ENCODE data around the gene SH2D3C.
A peak's percentile ranks its signal among the peaks of the same experiment; 100 is the strongest.

SH2D3C gene

GRCh38 chr9:127714951-127715469 lies 63.5 kb downstream of the SH2D3C start:
- no peak for DNase-seq

- DNase-seq, result no peak
These were observed 64.3 kb downstream of the SH2D3C start for GRCh38 chr9:127714020-127714750.

DNA sequence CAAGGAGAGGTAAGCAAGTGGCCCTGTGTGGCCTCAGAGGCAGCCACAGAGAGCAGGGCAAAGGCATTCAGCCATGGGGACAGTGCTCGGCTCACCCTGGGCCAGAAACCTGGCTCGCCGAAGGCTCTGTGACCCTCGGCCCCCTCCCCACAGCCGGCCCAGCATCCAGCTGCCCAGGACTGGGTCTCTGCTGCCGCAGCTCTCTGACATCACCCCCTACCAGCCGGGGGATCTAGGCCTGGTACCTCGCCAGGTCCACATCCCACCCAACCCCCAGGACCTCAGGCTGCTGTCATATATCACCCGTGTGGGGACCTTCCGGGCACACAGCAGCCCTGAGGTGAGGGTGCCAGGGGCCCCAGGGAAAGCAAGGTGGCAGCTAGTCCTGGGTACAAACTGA lies 65.6 kb downstream of the SH2D3C start:
- no peak for DNase-seq

DNA sequence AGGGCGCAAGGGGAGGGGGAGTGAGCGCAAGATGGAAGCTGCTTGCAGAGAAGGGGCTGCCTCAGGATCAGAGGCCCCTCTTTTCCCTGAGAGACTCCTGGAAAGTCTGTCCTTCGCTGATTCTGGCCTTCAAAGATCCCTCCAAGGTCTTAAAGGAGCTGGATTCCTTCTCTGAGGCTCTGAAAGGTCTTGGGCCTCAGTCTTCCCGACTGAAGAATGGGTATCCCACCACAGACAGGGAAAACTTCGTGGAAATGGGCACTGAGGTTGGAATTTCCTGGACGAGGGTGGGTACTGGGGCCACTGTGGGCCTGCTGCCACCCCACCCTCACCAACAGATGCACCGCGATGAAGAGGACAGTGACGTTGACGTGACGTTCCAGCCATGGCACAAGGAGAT lies 66.1 kb downstream of the SH2D3C start:
- DNase-seq, result no peak

DNA sequence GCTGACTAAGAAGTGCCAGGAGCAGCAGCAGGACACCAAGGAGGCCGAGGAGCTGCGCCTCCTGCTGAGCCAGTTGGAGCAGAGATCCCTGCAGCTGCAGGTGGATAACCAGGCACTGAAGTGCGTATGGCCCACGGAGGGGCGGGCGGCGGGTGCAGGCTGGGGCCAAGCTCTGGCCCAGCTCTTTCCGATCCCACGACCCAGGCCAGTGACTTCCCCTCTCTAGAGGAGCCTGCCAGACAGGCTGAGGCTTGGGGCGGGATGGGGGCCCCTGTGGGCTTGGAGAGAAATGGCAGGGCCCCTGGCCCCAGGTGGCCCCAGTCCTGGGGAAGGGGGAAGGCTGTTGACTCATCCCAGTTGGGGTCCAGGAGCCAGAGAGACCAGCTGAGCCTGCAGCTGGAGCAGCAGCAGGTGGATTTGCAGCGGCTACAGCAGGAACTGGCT lies 66.6 kb downstream of the SH2D3C start:
- no peak for DNase-seq

GRCh38 chr9:127711226-127711701 lies 67.2 kb downstream of the SH2D3C start:
- DNase-seq, result no peak

GRCh38 chr9:127710204-127710783 lies 68.2 kb downstream of the SH2D3C start:
- DNase-seq, result no peak

- DNase-seq, result no peak
These were observed 69.4 kb downstream of the SH2D3C start for GRCh38 chr9:127708952-127709587.

DNA sequence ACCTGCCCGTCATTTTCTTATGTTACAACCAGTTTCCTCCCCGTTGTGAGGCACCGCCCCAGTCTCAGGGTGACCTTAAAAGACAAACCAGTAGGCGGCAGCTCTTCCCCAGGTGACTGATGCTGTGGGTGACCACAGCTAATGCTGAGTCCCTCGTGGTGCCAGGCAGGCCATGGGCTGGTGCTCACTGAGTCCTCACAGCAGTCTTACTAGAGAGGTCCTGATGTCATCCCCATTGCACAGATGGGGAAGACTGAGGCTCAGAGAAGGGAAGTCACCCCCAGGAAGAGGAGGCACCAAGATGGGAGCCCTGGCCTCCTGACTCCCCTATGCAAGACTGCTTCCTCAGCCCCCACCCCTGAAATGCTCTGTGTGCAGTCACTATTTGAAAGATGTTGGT lies 70.7 kb downstream of the SH2D3C start:
- peak; percentile 79 for DNase-seq

DNA sequence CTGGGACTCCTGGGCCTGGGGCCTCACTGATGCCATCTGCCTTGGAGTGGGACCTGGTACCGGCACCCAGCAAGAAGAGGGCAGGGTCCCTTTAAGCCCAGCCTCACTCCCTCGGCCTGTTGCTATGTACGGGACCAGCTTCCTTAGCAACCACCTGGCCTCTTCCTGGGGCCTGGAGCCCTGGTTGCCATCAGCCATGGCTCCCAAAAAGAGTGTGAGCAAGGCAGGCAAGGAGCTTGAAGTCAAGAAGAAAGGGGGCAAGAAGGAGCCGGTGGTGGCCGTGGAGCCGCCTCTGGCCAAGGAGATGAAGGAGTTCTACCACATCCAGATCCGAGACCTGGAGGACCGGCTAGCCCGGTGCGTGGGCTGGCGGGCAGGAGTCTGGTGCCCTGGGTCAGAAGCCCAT lies 71.6 kb downstream of the SH2D3C start, which contains the start of gene CFAP157:
TSS of gene CFAP157 (plus strand) at position 153 of the 406 bp plus-strand sequence. CDS start at position 197, 44 bp downstream.
- DNase-seq, result no peak

DNA sequence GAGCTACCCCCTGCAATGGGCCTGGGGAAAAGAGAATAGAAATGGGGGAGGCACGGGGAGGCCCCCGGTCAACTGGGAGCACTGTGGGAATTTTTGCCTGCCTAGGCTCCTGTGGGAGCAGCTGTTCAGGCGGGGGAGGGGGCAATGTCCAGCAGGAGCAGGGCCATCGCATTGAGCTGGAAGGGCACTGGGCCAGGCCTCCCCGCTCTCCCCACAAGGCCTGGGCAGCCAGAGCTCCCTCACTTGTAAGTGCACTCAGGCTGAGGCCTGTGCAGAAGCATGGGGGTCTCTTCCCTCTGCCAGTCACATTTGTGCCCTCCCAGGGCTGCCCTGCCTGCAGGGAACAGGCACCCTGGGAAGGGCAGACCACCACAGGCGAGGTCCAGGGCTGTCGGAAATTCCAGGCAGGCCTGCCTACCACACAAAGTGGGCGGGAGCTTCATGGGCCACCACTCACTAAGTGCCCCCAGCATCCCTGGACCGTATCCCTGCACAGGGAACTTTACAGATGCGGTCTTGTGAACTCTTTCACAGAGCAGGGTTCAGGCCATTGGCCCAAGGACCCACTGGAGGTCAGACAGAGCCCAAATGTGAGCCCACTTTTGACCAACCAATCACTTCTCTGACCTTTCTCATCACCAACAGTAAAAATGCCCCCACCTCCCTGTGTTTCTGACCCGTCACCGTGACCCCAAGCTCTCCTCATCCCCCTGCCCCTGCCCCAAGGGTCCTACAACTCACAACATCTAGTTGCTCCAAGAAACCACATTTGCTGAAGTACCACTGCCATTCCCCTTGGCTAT lies 72.7 kb downstream of the SH2D3C start:
- DNase-seq, result no peak

GRCh38 chr9:127703289-127703946 lies 75.0 kb downstream of the SH2D3C start:
- no peak for DNase-seq

DNA sequence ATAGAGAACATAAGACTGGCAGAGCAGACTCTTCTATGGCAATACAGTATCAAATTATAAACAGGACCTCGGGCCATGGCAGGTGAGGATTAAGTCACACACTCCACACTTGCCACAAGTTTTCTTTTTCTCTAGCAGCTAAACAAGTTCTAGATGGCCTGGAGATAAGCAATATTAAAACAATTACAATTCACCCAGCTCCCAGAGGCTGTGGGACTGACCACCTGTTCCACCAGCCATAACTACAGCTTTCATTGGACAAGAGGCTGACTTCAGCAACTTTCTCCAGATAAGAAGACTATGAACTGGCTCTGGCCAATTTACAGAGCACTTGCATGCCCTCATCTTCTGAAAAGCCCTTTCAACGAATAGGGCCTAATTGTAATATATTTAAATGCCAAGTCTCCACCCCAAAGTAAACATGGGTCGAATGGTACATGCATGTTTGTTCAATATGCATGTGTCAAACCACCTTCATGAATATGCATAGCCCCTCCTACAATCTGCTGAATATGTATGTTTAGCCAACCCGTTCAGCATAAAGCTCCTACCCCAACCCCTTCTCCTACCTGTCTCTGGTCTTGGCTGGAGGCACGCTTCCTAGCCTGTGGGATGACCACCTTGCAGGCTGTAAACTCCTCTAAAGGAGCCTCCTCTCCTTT lies 77.7 kb downstream of the SH2D3C start:
- no peak for DNase-seq

- no peak for DNase-seq
These were observed 78.3 kb downstream of the SH2D3C start for GRCh38 chr9:127700140-127700539.

GRCh38 chr9:127698985-127699670 lies 79.3 kb downstream of the SH2D3C start:
- DNase-seq, result peak; percentile 93

GRCh38 chr9:127698386-127698785 lies 80.1 kb downstream of the SH2D3C start:
- DNase-seq, result no peak

GRCh38 chr9:127697575-127697974 lies 80.9 kb downstream of the SH2D3C start:
- no peak for DNase-seq

GRCh38 chr9:127694890-127695720 lies 83.4 kb downstream of the SH2D3C start:
- DNase-seq, result no peak

- no peak for DNase-seq
These were observed 84.8 kb downstream of the SH2D3C start for GRCh38 chr9:127693697-127694096.

- no peak for DNase-seq
These were observed 85.3 kb downstream of the SH2D3C start for GRCh38 chr9:127693143-127693542.

Data from activated effector memory CD4-positive, alpha-beta T cell treated with anti-CD3 and anti-CD28 coated beads, Interleukin-2, amount 50 U/mL, for 16 hours (primary cell).